Left lobe of liver (tissue), 2 donors: Measurements from ENCODE around the gene CD207. TPM values are rescaled to one million over a fixed set of nuclear protein-coding genes. Genes with fewer than 3 reads are reported as not detected.
A peak's percentile ranks its signal among the peaks of the same experiment; 100 is the strongest.

Experiments used
- ATAC-seq: fragments of 200-7000 bp; cut with Tn5 transposase; one replicate; pipeline ENCODE4 v1.9.1; 2020; ENCODE audit warnings: mild to moderate bottlenecking, moderate library complexity
- DNase-seq: peaks from one replicate; pipeline ENCODE4 v3.0.0-alpha.2; 2020; ENCODE audit warnings: low spot score
- total RNA-seq: library from RNA; stranded (reverse); gene quantifications from one replicate; pipeline ENCODE4 v1.2.1, GENCODE V29; 2021
- donor health status: DM: no; HTN: no; CAD: no; lungs with moderate emphysema.
- donor health status: DM: no; HTN: yes; CAD: no.

The CD207 gene
- total RNA-seq, 1 donor from 2014 or later, result not detected

DNA sequence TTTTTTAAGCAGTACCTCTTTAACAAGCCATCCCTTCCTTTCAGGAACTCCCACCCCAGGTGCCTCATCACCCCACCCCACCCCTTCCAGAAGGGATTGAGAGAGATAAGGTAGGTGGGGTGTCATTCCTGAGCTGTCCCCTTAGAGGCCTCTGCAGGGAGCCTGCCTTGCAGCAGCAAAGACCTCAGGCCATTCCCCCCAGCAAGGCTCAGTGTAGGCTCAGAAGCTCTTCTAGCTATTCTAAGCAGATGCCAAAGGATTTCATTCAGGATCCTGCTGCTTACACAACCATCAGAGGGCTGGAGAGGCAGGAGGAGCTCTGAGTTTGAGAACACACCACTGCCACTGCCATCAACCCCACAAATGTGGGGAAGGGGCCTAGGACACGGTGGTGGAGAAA lies 39.4 kb downstream of the CD207 start:
- DNase-seq, result no peak
- no peak for ATAC-seq

- ATAC-seq (no peak), DNase-seq (no peak)
These were observed 40.2 kb downstream of the CD207 start for GRCh38 chr2:70795164-70795995.

GRCh38 chr2:70793450-70793849 lies 42.2 kb downstream of the CD207 start:
- ATAC-seq, result no peak

DNA sequence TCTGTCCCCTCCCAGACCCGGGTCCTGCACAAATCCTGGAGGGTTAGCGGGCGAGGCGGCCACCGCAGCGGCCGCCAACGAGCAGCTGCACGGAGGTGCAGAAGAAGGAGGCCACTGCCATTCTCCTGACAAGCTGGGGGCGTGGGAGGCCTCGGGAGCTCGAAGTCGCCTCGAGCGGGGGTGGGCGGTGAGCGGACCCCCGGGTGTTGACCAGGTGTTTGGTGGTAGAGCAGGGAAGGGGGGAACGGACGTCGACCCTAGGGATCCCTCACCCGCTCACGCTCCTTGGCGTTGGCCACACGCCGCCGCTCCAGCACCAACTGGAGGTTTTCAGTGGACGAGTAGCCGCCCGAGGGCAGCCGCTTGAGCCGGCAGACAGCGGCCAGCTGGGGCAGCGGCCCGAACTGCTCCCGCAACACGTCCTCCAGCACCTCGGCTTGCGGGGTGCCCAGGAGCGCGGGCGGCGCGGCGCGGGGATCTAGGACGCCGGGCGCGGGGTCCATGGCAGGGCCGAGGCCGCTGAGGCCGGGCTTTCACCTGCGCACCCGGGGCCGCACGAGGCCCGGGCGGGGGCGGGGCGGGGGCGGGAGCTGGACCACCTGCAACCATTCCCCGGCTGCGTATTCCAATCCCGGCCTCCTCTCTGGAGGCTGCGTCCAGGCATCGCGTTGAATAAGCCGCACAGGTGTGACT lies 45.3 kb downstream of the CD207 start, which contains the start of gene FIGLA:
Gene FIGLA, minus strand, starts transcription at position 508 of the 693 bp plus-strand sequence. Its CDS starts 5 bp downstream, at position 503.
- DNase-seq (no peak), ATAC-seq (peak; percentile 31)

More at GRCh38 chr2:70793450-70793849, 42.2 kb downstream of the CD207 start:
- no peak for DNase-seq

GRCh38 chr2:70789304-70790135 lies 46.1 kb downstream of the CD207 start:
- DNase-seq, result peak; percentile 54

GRCh38 chr2:70785137-70785911 lies 50.3 kb downstream of the CD207 start:
- DNase-seq (no peak), ATAC-seq (peak; percentile 70)

More at GRCh38 chr2:70789304-70790135, 46.1 kb downstream of the CD207 start:
- ATAC-seq, result peak; percentile 90

DNA sequence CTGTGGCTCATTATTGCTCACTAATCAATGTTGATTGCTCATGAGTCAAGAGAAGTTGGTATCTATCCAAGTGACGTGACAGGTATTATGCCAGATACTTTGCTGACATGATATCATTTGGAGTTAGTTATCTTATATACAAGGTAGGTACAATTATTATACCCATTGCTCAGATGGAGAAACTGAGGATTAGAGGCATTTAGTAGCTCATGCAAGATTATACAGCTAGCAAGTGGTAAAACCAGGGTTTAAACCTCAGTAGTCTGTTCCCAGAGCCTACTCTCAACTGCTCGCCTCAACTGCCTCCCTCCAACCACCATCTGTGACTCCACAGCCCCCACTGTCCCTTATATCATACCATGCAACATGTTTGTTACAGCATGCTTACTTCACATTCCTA lies 51.3 kb downstream of the CD207 start:
- DNase-seq, result no peak
- ATAC-seq, result no peak

Other genes with a start within 250 kb of the CD207 start
- gene ADD2, start 67.6 kb downstream of the CD207 start, total RNA-seq, result 0.33 TPM
- gene FIGLA, start 45.2 kb downstream of the CD207 start, total RNA-seq, result not detected
- gene CLEC4F, start 15.2 kb downstream of the CD207 start, total RNA-seq, result not detected
- gene VAX2, start 64.8 kb upstream of the CD207 start, total RNA-seq, result not detected
- gene ATP6V1B1, start 100.1 kb upstream of the CD207 start, total RNA-seq, result not detected
- 0.35 TPM for gene ANKRD53, start 142.8 kb upstream of the CD207 start, total RNA-seq
- gene TEX261, start 159.1 kb upstream of the CD207 start, total RNA-seq, result 36.4 TPM
- gene NAGK, start 232.8 kb upstream of the CD207 start, total RNA-seq, result 32.0 TPM